Common myeloid progenitor, CD34-positive (primary cell): Measurements from ENCODE around the gene ZBTB38.

Experiments
- CTCF ChIA-PET: fragments of 350-600 bp; sonication (Branson Sonifier 250); formaldehyde crosslinking; loops from one replicate; lab custom pipeline; 2021; ENCODE audit warnings: antibody characterized with exemption; lab: Charles Lee
- POLR2A ChIA-PET: fragments of 350-600 bp; sonication (Branson Sonifier 250); formaldehyde crosslinking; loops from one replicate; lab custom pipeline; 2021; ENCODE audit warnings: antibody characterized with exemption; lab: Charles Lee
- DNase-seq, 3 donors: peaks; one replicate each; pipeline versions ENCODE4 v3.0.0 to v3.0.0-alpha.2; 2013
- H3K27ac ChIP-seq, 2 experiments: 1 replicate in 1 of 2; 2 replicates in 1 of 2; pipeline ENCODE4 v1.7.0; 2013; ENCODE audit warnings: inconsistent platforms in 2 of 2, low read length in 2 of 2, mild to moderate bottlenecking in 2 of 2, low read depth in 1 of 2, moderate library complexity in 1 of 2; ENCODE audit not compliant: severe bottlenecking in 2 of 2, insufficient read depth in 1 of 2, poor library complexity in 1 of 2
- H3K27me3 ChIP-seq, 5 experiments: replicated peaks in 2 of 5; 1 replicate in 3 of 5; 2 replicates in 2 of 5; pipeline versions ENCODE4 v1.6.1 to v1.7.0; 2013; ENCODE audit warnings: low read length in 4 of 5, mild to moderate bottlenecking in 2 of 5, moderate library complexity in 2 of 5, inconsistent platforms in 1 of 5; ENCODE audit not compliant: insufficient read depth in 5 of 5, control insufficient read depth in 4 of 5
- H3K36me3 ChIP-seq, 4 experiments: 1 replicate in 2 of 4; 2 replicates in 2 of 4; pipeline versions ENCODE4 v1.6.1 to v1.7.0; 2013; ENCODE audit warnings: low read length in 3 of 4, control low read depth in 1 of 4, mild to moderate bottlenecking in 1 of 4; ENCODE audit not compliant: control insufficient read depth in 4 of 4, insufficient read depth in 4 of 4
- H3K4me1 ChIP-seq, 4 experiments: 1 replicate in 3 of 4; 2 replicates in 1 of 4; pipeline versions ENCODE4 v1.6.1 to v1.7.1; 2013; ENCODE audit warnings: low read length in 3 of 4, mild to moderate bottlenecking in 3 of 4, control low read depth in 1 of 4, inconsistent platforms in 1 of 4, moderate library complexity in 1 of 4; ENCODE audit not compliant: control insufficient read depth in 4 of 4, insufficient read depth in 4 of 4; ENCODE audit errors: control extremely low read depth in 1 of 4
- H3K4me3 ChIP-seq, 7 experiments: 1 replicate in 4 of 7; 2 replicates in 3 of 7; pipeline versions ENCODE4 v1.5.1 to v1.7.0; 2013; ENCODE audit warnings: mild to moderate bottlenecking in 7 of 7, low read length in 6 of 7, moderate library complexity in 6 of 7, inconsistent platforms in 2 of 7, low read depth in 2 of 7, control low read depth in 1 of 7; ENCODE audit not compliant: insufficient read depth in 4 of 7, control insufficient read depth in 1 of 7; ENCODE audit errors: extremely low read depth in 1 of 7
- H3K9me3 ChIP-seq, 5 experiments: 1 replicate in 4 of 5; 2 replicates in 1 of 5; pipeline versions ENCODE4 v1.6.1 to v1.7.1; 2013; ENCODE audit warnings: low read length in 4 of 5, mild to moderate bottlenecking in 2 of 5, inconsistent platforms in 1 of 5, low read depth in 1 of 5, moderate library complexity in 1 of 5; ENCODE audit not compliant: control insufficient read depth in 4 of 5, insufficient read depth in 2 of 5; ENCODE audit errors: control extremely low read depth in 1 of 5
- WGBS: methylation state at CpG from one replicate; pipeline ENCODE4 v1.1.5; 2013; ENCODE audit not compliant: insufficient coverage; 5-methylcytosine and 5-hydroxymethylcytosine counted together

The ZBTB38 gene

DNA sequence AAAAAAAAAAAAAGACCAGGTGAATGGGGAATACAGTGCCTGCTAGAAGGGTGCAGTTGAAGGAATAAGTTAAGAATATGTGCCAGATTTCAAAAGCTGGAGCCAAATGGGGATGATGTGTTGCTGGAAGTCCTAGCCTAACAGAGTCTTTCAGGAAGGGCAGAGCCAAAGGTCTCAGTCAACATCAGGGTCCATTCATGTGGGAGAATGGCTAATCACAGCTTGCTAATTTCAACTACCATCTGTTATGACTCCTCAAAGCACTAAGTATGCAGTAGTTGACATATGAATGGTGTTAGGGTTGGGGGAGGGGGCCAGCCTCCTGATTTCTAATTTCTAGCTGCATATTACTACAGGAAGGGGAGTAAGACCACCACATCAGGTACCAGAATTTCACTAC is 4.4 kb downstream of the ZBTB38 start:
- Histone ChIP-seq H3K27me3 (no peaks in the 10 kb centered on the region), H3K4me3 (no peak overlapping the region), H3K36me3 (no peaks in the 10 kb centered on the region), H3K9me3 (no peaks in the 10 kb centered on the region), H3K27ac (no peak overlapping the region), H3K4me1 (peaks cover 0 to 11% (median 5%) of the 10 kb centered on the region in 4 experiments)
- no peak for DNase-seq
- POLR2A ChIA-PET = no interaction called here
- CTCF ChIA-PET = interaction anchor here (1.1 to 4.5 kb wide), 7 partner anchors 11 to 81 kb away, joined by 3 to 27 read pairs (median 6); no protein-coding TSS in a partner anchor

DNA sequence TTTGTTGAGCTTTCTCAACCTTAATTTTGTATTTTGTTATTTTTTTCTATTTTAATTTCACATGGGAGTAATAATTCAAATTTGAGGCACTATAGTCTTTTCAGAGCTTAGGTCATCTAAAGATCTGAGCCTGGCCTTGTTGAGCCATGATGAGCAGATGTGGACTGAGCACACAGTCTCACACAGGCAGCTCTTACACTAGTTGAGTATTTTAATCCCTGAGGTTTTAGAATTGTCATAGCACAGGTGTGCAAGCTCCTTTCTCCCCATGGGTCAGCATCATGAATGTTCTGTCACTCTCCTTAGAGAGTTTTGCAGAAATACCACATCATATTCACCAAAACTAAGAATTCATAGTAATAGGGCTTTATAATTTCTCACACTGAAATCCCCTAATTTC is 4.9 kb downstream of the ZBTB38 start:
- Histone ChIP-seq H3K27me3 (no peaks in the 10 kb centered on the region), H3K36me3 (no peaks in the 10 kb centered on the region), H3K4me1 (peaks cover 0 to 6% (median 3%) of the 10 kb centered on the region in 4 experiments), H3K27ac (no peak overlapping the region), H3K4me3 (no peak overlapping the region), H3K9me3 (no peaks in the 10 kb centered on the region)
- DNase-seq = no peak
- POLR2A ChIA-PET = no interaction called here
- CTCF ChIA-PET = interaction anchor here (1.1 to 4.5 kb wide), 5 partner anchors 10 to 80 kb away, joined by 3 to 27 read pairs (median 6); no protein-coding TSS in a partner anchor

DNA sequence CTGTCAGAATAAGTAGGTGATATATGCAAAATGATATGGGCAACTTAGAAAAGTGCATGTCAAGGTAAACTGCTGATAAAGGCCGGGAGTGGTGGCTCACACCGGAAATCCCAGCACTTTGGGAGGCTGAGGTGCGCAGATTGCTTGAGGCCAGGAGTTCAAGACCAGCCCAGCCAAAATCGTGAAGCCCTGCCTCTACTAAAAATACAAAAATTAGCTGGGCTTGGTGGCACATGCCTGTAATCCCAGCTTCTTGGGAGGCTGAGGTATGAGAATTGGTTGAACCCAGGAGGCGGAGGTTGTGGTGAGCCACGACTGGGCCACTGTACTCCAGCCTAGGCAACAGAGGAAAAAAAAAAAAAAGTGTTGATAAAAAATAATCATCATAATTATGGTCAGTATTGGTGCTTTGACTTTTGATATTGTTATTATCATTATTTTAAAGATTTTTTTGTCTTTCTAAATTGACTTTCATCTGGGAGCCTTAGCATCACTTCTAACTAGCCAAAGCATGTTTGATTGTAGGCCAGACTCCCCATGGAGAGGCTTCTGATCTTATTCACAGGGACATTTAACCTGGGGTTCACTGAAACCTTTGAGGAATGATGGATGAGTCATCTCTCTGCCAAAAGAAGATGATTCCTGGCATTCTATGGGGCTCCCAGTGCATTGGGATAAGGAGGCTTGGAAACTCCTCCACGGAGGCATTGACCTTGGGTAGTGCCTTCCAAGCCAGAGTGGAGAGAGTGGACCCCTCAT is 5.6 kb downstream of the ZBTB38 start:
- Histone ChIP-seq H3K27me3 (no peaks in the 10 kb centered on the region), H3K9me3 (no peaks in the 10 kb centered on the region), H3K4me1 (peaks cover 0 to 3% (median 0%) of the 10 kb centered on the region in 4 experiments), H3K4me3 (no peak overlapping the region), H3K36me3 (no peaks in the 10 kb centered on the region), H3K27ac (no peak overlapping the region)
- DNase-seq = no peak
- 93% methylated on average over 4 of the region's 7 CpGs for WGBS
- ChIA-PET CTCF (interaction anchor here (1.3 to 4.5 kb wide), 4 partner anchors 9 to 79 kb away, joined by 3 to 27 read pairs (median 12); no protein-coding TSS in a partner anchor), POLR2A (no interaction called here)

DNA sequence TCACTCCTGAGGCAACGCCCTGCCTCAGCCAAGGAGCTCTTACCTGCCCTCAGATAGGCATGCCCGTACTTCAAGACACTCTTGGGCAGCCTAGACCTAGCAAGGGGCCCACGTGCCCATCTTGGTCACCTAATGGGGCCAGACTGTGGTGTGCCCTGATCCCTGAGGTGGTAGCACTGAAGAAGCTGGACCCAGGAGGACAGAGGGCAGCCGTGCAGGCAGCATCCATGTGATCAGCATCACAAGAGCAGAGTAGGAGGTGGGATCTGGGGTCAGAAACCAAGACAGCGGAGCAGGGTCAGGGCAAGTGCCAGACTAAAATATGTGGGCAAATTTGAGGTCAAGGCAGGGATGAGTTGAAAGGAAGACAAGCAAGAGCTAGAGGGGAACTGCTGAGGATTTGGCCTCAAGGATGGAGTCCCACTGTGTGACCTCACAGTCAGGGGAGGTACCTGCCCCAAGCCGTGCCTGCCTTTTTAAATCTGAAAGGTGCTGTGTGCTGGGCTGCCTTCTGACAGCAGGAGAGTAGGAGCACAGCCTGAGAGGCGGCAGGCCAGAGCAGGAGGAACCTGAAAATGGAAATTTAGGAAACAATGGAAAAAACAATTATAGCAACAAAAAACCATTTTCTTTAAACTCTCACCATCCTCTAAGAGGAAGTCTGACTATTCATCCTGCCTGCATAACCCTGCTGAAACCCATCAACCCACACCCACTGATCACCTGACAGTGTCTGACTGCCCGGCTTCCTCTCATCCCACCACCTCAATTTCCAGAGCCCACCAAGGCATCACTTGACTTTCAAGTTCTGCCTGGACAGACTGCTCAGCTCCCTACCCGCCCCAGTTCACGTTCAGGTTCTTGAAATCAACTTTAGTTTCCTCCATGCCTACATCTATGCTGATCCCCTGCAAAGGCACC is 7.3 kb downstream of the ZBTB38 start:
- no peaks in the 10 kb centered on the region for H3K4me1 ChIP-seq
- H3K36me3 ChIP-seq = no peaks in the 10 kb centered on the region
- no peak overlapping the region for H3K27ac ChIP-seq
- no peaks in the 10 kb centered on the region for H3K9me3 ChIP-seq
- POLR2A ChIA-PET = no interaction called here
- no peak overlapping the region for H3K4me3 ChIP-seq
- no peaks in the 10 kb centered on the region for H3K27me3 ChIP-seq
- DNase-seq = no peak
- CTCF ChIA-PET = interaction anchor here (0.6 to 1.8 kb wide), 5 partner anchors 8 to 48 kb away, joined by 3 to 6 read pairs (median 4); no protein-coding TSS in a partner anchor
- WGBS = 90% methylated on average over 9 of the region's 10 CpGs

DNA sequence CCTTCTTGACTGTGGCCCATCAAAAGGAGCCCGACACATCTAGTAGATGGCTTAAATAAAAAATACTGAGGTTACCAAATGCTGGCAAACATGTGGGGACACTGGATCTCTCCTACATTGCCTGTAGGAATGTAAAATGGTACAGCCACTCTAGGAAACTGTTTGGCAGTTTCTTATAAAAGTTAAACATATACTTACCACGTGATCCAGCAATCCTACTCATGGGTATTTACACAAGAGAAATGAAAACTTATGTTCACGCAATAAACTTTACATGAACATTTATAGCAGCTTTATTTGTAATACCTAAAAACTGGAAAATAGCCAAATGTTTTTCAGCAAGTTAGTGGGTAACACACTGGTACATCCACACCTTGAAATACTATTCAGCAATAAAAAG is 9.1 kb downstream of the ZBTB38 start:
- H3K9me3 ChIP-seq = no peaks in the 10 kb centered on the region
- H3K4me3 ChIP-seq = no peak overlapping the region
- H3K36me3 ChIP-seq = no peaks in the 10 kb centered on the region
- ChIA-PET CTCF (interaction anchor here (1.4 kb wide), 1 partner anchor 9 kb away, joined by 4 read pairs; no protein-coding TSS in a partner anchor), POLR2A (no interaction called here)
- DNase-seq = no peak
- no peaks in the 10 kb centered on the region for H3K27me3 ChIP-seq
- no peak overlapping the region for H3K27ac ChIP-seq
- H3K4me1 ChIP-seq = no peaks in the 10 kb centered on the region
- WGBS = 95% methylated on average over 2 of the region's 3 CpGs

DNA sequence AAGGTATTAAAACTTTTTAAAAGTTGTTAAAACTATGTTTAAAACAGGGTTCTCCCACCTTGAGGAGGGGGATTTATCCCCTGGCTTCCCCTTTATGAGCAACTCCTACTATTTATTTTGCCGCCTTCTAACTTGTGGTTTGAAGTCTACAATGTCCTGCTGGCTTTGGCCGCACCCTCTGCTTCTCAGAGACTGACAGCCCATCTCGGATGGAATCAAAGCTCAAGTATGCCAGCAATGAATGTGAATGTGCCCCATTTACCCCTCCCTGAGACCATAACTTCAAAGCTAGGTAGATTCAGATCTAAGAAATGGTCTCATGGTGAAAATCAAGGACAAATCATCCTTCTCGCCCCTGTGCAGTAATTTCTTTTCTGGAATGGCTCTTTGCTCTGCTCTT is 10.3 kb downstream of the ZBTB38 start:
- Histone ChIP-seq H3K27ac (no peak overlapping the region), H3K4me3 (no peak overlapping the region), H3K4me1 (peaks cover 0 to 1% (median 0%) of the 10 kb centered on the region in 4 experiments), H3K27me3 (no peaks in the 10 kb centered on the region), H3K36me3 (no peaks in the 10 kb centered on the region), H3K9me3 (no peaks in the 10 kb centered on the region)
- CTCF ChIA-PET = interaction anchor here (0.8 to 1.1 kb wide), 3 partner anchors 42 to 47 kb away, joined by 3 read pairs; no protein-coding TSS in a partner anchor
- 100% methylated on average over 4 of the region's 4 CpGs for WGBS
- no peak for DNase-seq
- POLR2A ChIA-PET = no interaction called here
